ENCODE measurements around the gene MRPL37.
"Not testable (repeated sequence)": the region's sequence is repeated elsewhere in the genome, so short reads cannot be mapped to it uniquely, and the experiment has no call there.

The MRPL37 gene

GRCh38 chr1:54220004-54220811 lies 20.2 kb downstream of the MRPL37 start:
- DNase-seq: no peak

DNA sequence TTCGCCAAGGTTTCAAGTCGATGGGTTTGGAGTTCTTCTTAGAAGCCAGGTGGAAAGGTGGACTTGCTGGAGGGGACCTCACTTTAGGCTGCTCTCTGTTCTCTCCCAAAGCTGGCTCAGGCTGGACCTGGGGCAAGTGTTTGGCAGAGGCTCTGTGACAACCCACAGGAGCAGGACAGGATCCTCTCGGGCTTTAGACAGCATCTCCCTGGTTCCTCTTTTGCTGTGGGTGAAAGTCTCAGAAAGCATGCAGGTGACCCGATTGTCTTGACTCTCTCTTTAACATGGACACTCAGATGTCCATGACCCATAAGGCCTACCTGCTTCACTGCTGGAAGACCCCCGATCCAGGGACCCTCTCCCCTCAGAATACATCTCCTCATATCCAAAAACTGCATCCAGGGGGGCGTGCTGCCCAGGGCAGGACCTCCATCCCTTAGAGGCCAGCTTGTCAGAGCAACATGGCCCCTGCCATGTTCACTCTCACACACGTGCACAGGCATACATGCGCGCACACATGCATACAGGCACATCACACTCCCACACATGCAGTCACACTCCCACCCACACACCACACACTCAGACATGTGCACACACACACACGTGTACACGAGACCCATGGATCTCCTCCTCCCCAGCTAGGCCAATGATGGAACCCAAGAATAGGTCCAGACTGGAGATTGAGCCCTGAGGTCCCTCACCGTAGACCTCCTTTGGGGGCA lies 21.3 kb downstream of the MRPL37 start:
- DNase-seq: no peak

DNA sequence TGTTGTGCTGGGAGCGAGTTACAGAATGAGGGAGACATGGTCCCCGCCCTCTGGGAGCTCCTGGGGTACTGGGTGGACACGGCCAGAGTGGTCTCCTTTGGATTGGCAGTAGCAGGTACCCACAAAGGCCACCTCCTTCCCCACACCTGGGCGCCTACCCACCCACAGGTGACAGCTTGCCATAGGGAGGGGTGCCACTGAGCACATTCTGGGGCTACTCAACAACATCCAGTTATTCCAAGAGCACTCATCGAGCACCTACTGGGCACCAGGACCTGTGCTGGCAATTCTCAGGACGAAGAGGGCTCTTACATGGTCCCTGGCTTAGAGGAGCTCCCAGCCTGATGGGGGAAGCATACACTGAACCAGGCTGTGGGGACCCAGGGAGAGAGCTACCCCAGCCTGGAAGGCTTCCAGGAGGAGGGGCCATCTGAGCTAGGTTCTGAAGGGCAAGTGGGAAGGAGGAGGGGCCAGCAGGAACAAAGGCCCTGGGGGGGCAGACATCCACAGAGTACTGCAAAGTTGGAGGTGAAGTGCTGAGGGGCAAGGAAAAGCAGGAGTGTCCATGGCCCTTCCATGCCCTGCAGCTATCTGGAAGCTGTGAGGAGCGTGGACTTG lies 22.0 kb downstream of the MRPL37 start:
- no peak for DNase-seq

GRCh38 chr1:54222711-54223110 lies 22.7 kb downstream of the MRPL37 start:
- DNase-seq: no peak

- DNase-seq: no peak
Observed at GRCh38 chr1:54223441-54224202, 23.7 kb downstream of the MRPL37 start.

GRCh38 chr1:54224233-54224632 lies 24.3 kb downstream of the MRPL37 start:
- DNase-seq: no peak

- DNase-seq: no peak
Observed at GRCh38 chr1:54225378-54225777, 25.4 kb downstream of the MRPL37 start.

- no peak for DNase-seq
Observed at GRCh38 chr1:54225986-54226559, 26.1 kb downstream of the MRPL37 start.

DNA sequence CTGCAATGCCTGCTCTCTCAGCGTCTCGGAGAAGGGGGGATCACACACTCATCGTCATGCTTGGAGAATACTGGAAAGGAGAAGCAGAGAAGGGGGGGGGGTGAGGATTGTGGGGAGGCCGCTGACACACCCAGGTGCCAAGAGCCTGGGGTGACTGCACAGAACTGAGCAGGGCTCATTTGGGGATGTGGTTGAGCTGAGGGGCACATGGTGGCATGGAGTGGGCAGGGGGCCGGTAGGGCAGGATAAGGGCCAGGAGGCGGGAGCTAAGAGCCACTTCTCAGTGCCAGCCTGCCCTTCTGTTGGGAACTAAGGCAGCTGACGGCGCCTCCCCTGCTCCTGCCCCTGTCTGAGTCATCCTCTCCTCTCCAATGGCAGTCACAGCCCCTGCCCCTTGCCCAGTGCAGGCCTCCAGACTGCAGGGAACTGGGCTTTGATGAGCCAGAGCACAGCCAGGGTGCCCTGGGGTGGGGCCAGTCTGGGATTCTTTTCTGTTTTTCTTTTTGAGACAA lies 27.2 kb downstream of the MRPL37 start:
- DNase-seq: no peak

DNA sequence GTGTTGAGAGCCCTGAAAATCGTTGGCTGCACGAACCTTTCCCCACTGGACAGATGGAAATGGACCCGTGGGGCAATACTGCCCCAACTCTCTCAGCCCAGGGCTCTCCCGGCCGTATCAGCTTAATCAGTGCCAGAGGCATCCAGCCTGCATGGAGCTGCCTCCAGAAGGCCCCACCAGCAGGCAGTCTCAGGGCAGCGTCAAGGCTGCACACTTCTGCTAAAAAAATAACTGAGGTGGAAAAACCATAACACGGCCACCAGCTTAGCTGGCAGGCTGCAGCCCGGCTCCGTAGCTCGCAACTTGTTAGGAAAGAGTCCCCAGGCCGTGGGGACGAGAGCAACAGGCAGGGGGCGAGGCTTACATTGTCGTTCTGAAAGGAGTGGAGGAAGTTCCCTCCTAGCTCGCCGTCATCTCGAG lies 27.9 kb downstream of the MRPL37 start:
- DNase-seq: no peak

DNA sequence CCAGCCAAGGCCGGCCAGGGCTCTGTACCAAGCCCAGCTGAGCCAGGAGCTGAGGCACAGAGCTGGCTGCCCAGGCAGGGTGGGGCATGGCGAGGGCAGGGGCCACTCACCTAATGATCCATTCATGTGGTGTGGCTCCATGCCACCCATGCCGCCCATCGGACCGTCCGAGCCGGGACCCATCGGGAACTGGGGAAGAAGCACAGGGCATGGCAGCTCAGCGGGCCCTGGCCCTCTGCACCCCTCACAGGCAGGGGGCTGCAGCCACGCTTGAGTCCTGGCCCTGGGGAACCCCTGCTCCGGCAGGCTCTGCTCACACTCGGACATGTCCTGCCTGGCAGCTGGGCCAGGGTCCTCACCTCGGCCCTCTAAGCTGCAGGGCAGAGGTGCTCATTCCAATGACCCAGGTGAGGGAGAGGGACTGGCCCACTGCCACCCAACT lies 28.7 kb downstream of the MRPL37 start:
- no peak for DNase-seq

DNA sequence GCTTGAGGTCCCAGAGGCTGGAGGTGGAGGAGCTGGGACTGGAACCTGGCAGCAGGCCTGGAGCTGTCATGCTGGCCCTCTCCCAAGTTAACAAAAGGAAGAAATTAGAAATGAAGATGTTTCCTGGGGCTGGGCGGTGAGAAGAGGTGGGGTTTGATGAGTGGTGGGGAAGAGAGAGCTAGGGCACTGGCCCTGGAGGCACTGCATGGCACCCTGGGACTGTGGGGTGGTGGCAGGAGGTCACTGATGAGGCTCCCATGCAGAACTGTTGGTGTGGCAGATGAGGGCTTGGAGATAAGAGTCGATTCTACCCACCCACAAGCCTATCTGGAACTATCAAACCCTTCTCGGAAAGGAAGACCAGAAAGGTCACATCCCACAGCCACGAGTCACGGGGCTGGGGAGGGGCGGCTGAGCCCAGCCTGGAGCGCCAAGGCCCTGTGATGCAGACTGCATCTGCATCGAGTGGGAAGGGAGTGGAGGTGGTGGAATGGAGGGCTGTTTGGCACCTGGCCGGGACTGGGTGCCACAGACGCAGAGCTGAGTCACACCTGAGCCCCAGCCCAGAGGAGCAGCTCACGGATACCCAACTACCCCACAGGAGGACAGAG lies 29.4 kb downstream of the MRPL37 start:
- DNase-seq: no peak

GRCh38 chr1:54230507-54231339 lies 30.8 kb downstream of the MRPL37 start:
- DNase-seq: no peak

- not testable (repeated sequence) for DNase-seq
Observed at GRCh38 chr1:54233196-54233595, 33.2 kb downstream of the MRPL37 start.

- DNase-seq: no peak
Observed at GRCh38 chr1:54234284-54234683, 34.3 kb downstream of the MRPL37 start.

DNA sequence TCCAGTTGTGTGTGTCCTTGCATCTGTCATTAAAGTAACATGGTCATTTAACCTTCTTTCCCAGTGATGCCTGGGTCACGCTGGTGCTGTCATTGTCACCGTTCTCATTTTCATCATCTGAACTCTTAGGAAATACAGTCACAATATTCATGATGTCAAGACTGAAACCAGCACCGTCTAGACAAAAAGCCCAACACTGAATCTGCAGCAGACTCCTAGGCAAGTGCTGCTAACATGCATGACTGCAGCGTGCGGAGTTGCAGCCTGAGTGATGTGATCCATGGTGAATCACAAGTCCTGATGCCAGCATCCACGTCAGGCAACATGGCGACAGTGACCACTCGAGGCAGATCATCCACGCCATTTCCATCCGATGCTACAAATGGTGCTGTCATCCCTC lies 37.6 kb downstream of the MRPL37 start:
- DNase-seq: no peak

DNA sequence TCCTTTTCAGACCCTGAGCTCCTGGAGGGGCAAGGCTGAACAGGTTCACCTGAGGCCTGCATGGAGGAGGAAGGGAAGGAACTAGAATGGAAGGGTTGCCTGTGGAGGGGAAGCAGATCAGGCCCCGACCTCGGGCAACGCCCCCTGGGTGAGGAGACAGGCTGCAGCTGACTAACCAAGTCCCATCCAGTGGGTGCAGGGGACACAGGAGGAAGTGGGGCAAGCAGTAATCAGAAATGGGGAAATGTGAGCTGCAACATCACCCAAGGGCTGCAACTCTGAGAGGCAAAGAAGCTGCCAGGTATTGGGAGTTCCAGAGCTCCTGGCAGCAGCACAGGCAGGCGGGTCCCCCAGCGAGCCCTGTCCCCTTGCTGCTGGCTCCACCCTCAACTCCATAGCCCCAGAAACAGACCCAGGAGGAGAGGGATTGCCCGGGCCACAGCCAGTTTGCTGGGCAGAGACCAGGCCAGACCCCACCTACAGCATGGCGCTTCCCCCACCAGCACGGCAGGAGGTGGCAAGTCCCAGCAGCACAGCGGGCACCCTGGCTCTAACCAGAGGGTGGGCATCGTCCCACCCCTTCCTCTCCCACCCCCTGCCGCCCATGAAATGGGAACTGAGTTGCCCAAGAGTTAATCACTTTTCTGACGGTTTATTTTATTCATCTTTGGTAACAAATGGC lies 38.5 kb downstream of the MRPL37 start:
- DNase-seq: no peak

DNA sequence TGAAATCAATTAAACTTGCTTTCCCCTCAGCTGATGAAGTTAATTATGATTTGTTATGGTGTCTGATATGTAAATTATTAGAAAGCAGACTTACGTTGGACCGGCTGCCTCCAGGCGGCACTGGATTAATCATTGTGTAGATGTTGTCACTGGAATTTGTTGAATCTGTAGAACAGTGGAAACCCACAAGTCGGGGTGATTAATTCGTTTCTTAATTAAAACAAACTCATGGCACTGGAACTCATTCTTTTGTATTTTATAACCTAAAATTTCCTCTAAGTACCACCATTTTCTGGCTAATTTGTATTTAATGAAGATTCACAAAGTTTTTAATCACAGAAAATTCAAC lies 39.0 kb downstream of the MRPL37 start:
- DNase-seq: no peak

DNA sequence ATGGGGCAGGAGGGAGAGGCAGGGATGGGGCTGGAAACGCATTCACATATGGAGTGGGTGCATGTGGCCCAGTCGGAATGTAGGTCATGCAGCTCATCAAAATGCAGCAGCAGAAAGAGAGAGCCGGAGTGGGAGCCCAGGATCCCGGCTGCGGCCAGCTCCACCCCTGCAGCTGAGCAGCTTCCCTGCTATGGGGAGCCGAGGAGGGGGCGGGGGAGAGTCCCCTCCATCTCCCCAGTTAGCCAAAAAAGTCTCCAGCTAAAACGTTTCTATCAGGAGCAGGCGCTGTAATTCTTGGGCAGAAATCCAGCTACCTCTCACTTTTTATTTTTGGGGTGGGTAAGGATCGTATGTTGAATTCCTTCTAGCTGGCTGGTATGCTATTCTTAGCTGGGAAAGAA lies 39.7 kb downstream of the MRPL37 start:
- no peak for DNase-seq

- DNase-seq: no peak
Observed at GRCh38 chr1:54240741-54241335, 40.9 kb downstream of the MRPL37 start.
